GM12872 (cell line): ENCODE results near the gene LOC101059915.
A peak's percentile ranks its signal among the peaks of the same experiment; 100 is the strongest.

ENCODE experiments used
- TF ChIP-seq, protein P1 (sequence below): IDR thresholded peaks from 3 replicates; pipeline ENCODE4 v1.5.1; 2011; ENCODE audit warnings: low read depth, mild to moderate bottlenecking, low read length, moderate library complexity; ENCODE audit not compliant: insufficient read depth

LOC101059915 gene

DNA sequence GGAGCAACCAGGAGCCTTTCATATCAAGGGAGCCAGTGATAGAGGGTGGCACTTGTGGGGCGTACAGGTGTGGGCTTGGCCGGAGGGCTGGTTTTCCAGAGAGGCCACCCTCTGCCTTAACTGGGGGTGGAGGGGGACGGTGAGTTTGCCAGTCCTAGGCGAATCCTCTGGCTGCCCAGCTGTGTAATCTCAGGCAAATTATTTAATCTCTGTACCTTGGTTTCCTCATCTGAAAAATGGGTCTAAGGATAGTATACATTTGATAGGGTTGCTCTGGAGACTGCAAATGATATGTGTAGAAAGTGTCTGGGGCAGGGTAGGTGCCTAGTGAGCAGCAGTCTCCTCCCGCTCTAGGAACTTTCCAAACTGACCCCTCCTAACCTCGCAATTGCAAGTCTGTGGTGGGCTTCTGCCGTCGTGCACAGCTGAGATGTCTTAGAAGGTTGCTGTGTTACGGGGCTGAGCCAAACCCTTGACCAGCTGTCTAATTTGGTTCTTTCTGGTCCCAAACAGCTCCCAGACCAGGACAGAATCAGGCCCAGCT lies 45.2 kb upstream of the LOC101059915 start:
- TF ChIP-seq, protein P1, sequence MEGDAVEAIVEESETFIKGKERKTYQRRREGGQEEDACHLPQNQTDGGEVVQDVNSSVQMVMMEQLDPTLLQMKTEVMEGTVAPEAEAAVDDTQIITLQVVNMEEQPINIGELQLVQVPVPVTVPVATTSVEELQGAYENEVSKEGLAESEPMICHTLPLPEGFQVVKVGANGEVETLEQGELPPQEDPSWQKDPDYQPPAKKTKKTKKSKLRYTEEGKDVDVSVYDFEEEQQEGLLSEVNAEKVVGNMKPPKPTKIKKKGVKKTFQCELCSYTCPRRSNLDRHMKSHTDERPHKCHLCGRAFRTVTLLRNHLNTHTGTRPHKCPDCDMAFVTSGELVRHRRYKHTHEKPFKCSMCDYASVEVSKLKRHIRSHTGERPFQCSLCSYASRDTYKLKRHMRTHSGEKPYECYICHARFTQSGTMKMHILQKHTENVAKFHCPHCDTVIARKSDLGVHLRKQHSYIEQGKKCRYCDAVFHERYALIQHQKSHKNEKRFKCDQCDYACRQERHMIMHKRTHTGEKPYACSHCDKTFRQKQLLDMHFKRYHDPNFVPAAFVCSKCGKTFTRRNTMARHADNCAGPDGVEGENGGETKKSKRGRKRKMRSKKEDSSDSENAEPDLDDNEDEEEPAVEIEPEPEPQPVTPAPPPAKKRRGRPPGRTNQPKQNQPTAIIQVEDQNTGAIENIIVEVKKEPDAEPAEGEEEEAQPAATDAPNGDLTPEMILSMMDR: no peak

DNA sequence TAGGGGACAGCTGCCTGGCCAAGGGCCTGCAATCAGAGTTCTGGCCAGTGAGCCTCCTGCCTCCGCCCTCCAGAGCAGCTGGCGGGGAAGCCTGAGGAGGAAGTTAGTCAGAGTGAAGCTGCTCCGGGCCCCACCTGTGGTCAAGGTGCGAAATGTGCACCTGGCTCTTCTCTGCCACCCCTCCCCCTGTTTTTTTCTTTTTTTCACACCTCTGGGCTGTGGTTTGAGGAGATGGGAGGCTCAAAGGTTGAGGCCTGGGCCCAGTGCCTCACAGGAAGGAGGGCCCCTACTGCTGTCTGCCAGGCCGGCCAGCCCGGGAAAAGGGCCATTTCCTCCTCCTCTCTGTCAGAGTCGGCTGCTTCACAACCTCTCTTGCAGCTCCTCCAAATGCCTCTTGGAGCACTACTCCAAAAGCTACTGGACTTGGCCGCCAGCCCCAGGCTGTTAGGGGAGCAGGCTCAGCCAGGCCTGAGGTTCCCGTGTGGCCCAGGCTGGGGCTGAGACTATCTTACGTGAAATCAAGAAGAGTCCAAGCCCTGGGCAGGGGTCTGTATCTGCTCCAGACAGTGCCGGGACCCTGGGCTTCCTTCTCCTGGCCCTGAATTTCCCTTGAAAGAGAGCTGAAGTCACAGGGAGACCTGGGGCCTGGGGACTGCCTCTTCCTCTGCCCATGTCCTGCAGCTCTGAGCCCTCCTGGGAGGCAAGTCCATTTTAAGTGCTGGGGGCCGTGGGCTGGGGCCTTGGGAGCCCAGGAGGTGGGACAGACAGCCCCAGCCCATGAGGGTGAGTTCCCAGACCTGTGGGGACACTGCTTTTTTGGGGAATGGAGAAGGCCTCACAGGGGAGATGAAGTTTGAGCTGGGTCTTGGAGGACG lies 44.5 kb upstream of the LOC101059915 start:
- TF ChIP-seq, protein P1: peak; percentile 34; the same call in 1 of the 3 replicates

DNA sequence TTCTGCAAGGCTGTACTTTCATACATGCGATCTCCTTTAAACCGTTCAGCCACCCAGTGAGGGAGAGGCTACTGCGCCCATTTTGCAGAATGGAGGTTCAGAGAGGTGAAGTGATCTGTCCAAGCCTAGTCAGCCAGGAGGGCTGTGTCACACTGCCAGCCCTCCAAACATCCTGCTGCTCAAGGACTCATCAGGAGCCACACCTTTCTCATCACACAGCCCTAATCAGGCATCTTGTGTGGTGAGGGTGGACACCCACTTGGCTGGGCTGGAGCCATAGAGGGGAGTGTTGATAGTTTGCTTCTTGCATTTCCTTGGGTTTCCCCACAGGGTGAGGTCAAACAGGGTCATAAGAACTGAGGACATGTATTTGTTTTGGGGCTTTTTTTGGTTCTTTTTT lies 43.6 kb upstream of the LOC101059915 start:
- TF ChIP-seq, protein P1: no peak

DNA sequence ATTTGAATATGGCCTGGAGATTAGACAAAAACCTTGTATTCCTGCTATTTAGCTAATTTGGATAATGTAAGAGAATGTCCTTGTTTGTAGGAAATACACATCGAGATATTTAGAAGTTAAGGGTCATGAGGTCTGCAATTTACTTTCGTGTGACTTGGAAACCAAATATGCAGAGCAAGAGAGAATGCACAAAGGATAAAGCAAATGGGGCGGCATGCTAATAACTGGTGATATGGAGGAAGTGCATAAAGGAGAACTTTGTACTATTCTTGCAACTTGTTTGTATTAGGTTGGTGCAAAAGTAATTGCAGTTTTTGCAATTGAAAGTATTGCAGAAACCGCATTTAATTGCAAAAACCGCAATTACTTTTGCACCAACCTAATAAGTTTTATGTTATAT lies 41.9 kb upstream of the LOC101059915 start:
- TF ChIP-seq, protein P1: no peak

DNA sequence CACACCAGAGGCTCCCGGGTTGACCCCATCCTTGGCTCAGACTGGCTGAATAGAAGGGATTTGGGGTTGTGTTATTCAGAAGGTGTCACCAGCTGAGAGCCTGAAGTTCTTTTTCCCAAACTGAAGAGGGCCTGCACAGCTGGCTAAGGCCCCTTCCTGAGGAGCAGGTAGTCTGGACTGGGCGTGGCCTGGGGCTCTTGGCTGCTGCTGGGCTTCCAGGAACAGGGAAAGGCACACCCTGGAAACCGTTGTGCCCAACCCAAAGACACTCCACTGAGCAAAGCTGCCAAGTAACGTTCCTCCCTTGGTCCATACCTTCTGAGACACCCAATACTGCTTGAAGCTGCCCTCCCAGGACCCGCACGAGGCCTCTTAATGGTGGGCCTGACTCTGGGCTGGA lies 40.8 kb upstream of the LOC101059915 start:
- TF ChIP-seq, protein P1: no peak

DNA sequence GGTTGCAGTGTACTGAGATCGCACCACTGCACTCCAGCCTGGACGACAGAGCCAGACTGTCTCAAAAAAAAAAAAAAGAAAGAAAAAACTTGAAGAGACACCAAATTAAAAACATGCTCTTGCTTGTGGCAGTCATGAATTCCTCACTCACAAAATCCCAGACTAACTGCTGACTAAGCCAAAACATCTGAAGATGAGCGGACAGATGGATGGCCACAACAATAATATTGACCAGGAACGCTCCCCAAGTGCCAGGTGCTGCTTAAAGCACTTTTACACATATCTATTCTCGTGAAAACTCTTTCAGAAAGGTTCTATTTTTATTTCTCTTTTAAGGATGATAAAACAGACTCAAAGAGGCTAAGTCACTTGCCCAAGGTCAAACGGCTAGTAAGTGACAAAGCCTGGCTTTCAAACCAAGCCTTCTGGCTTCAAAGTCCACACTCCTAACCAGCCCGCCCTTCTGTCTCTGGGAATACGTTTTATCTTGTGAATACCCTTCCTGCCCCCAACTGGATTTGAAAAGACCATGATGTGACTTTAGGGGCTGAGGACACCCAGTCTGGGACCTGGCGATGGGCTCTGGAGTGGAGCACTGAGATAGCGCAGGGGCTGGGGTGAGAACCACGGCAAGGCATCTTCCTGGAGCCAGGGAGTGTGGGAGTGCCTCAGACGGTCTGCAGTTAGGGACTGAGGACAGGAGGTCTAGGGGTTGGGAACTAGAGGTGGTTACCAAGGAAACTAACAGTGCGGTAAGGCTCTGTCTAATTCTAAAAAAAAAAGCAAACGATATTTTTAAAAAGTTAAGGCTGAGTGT lies 39.5 kb upstream of the LOC101059915 start:
- TF ChIP-seq, protein P1: no peak

DNA sequence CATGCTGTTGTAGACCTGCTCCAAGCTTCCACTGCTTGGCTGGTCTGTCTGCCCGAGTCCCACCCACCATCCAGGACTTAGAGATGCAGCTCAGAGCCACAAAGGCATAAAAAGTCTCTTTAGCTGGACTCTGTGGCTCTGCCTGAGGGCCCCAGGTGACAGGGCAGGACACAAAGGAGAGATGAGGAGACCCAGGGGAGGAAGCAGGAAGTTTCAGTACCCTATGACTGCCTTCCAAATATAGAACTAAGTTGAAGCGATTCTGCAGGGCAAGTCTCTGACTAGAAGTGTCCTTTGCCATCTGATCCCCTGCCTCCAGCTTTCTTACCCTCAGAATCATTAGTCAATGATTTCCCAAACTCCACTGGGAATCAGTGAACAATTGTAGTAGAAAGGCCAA lies 37.9 kb upstream of the LOC101059915 start:
- TF ChIP-seq, protein P1: no peak
